NCI-H128 (cell line): ENCODE measurements around the gene FITM1.
A peak's percentile ranks its signal among the peaks of the same experiment; 100 is the strongest.

Experiments used
- DNase-seq: peaks from one replicate; lab custom pipeline; 2025; ENCODE audit not compliant: unreplicated experiment; lab: John Stamatoyannopoulos, UW

The FITM1 gene, protein sequence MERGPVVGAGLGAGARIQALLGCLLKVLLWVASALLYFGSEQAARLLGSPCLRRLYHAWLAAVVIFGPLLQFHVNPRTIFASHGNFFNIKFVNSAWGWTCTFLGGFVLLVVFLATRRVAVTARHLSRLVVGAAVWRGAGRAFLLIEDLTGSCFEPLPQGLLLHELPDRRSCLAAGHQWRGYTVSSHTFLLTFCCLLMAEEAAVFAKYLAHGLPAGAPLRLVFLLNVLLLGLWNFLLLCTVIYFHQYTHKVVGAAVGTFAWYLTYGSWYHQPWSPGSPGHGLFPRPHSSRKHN

DNA sequence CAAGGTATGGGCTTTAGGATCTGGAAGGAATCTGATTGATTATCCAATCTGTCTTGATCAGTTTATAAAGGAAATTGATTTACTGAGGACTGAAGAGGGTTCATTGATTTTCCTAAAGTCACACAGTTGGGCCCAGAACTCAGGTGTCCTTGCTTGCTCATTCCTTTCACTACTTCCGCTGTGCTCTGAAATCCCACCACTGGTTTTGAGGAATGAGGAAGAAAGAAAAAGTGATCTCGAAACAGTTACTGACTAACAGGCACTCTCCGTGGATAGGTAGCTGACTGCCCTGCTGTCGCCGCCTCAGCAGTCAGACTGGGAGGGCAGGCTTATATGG is at the start of gene FITM1:
FITM1 (plus strand) TSS at position 280 of the 337 bp plus-strand sequence. CDS start 905 bp downstream, outside the sequence.
- no peak for DNase-seq

DNA sequence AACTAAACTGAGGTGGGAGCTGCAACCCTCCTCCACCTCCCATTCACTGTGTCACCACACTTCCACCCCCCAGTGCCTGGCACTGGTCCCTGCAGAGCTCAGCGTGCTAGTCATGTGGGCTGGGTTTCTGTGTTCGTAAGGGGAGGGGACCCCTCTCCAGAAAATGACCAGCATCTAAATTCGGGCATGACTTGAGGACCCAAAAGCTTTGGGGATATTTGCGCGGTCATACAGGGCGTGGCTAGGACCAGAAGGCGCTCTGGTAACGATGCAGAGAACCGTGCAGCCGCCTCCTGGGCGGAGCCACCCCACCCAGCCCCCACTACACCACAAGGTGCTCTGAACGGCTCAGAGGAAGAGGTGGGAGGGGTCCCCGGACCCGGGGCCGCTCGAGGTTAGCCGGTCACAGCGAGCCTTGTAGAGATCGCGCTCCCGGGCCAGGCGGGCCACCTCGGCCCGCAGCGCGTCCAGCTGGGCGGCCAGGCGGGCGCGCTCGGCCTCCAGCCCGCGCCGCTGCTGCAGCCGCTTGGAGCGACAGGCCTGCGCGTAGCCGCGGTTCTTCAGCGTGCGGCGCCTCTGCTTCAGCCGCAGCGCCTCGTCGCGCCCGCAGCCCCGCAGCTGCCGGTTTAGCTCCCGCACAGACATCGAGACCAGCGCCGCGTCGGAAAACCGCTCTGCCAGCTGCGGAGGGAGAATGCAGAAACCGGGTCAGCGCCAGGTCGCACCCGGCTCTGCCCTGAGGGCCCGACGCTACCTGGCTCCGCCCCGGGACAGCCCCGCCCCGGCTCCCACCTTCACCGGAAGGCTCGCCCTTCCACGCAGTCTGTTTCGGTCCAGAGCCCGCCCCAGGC is 49.3 kb upstream of the FITM1 start:
- peak; percentile 16 for DNase-seq

DNA sequence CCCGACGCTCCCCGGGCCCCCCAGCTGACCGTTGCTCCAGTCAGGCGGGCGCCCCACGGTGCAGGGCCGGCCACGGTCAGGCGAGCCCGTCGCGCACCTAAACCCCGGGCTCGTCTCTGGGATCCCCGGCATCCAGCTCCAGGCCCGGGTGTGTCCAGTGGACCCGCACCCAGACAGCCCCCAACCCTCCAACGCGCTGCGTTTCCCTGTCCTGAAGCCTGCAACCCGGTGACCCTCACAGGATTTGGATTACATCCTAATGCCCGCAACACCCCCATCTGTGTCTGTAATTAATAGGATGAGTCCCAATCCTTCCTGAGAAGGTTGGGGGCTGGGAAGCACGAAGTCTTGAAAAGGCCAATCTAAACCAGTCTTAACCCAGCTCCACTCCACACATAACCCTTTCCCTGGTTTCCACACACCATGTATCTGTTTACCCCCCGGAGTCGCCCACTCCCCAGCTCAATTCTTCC is 48.7 kb upstream of the FITM1 start:
- no peak for DNase-seq

DNA sequence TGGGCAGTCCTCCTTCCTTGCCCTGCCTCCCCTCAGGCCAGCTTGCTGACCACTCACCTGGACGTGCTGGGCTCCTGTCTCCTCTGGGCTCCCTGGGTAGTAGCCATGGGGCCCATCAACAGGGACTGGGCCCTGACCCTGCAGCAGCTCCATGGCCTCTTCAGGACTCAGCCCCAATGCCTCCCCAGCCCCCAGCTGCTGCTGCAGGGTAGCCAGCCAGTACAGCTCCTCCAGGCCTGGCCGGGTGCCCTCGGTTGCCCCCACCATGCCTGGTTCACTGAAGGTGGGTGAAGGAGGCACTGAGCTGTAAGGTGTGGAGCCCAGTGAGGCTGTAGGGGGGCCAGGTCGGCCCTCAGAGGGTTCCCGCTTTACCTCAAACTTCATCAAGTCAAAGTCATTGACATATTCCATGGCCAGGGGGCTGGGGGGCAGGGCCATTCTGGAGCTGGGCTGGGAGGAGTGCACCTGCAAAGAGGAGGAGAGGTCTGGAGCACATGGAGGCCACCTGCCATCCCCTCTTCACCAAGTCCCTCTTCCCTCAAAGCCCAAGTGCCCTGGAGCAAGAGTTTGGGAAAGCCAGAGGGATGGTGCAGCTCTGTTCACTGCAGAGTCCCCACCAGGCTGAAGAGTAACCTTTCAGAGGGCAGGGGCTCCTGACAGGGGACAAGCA is 47.9 kb upstream of the FITM1 start:
- no peak for DNase-seq

DNA sequence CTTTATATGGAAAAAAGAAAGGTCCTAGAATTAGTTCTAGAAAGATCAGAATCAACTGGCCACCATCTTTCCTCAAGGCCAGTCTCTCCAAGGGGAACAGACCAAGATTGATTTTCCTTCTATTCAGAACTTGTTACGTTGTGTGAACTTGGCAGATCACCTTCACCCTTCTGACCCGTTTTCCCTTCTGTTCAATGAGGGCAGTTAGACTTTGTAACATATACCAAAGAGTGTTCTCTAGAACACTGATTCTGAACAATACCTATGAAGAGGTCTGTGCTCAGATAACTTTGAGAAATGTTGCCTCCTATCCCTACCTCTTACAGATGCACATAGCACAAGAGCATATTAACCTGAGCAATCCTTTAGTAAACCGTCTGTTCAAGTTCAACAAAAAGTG is 47.0 kb upstream of the FITM1 start:
- DNase-seq = no peak

DNA sequence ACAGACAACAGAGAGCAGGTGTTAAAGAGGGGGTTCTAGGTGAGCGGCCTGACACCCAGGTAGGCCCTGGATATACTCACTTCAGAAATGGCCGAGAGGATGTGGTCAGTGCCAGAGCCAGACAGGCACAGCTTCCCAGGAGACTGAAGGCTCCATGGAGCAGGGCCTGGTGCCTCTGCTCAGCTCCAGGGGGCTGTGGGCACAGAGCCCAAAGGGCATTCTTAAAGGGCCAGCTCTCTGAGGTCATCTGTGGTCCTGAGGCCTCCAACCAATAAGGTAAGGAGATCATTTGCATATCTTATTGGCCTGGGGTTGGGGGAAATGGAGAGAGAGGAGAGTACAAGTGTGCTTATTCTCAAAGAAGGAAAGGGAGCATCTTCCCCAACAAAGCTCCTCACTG is 46.0 kb upstream of the FITM1 start:
- no peak for DNase-seq

DNA sequence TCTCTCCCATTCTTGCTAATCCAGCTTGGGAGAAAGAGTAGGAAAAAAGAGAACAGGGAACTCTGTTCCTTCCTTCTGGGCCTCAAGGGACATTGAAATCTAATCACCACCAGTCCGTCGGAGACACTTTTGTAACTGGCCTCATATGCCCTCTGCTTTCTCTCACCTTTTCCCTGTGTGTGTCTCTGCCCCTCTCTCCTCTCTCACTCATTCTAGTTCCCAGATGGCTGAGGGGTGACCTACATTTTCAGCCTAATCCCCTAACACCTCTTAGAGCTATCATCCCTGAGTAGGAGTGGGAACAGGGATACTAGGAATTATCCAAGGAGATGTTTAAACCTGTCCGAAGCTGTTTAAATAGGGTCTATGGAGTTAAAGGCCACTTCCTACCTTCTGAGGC is 45.2 kb upstream of the FITM1 start:
- no peak for DNase-seq

DNA sequence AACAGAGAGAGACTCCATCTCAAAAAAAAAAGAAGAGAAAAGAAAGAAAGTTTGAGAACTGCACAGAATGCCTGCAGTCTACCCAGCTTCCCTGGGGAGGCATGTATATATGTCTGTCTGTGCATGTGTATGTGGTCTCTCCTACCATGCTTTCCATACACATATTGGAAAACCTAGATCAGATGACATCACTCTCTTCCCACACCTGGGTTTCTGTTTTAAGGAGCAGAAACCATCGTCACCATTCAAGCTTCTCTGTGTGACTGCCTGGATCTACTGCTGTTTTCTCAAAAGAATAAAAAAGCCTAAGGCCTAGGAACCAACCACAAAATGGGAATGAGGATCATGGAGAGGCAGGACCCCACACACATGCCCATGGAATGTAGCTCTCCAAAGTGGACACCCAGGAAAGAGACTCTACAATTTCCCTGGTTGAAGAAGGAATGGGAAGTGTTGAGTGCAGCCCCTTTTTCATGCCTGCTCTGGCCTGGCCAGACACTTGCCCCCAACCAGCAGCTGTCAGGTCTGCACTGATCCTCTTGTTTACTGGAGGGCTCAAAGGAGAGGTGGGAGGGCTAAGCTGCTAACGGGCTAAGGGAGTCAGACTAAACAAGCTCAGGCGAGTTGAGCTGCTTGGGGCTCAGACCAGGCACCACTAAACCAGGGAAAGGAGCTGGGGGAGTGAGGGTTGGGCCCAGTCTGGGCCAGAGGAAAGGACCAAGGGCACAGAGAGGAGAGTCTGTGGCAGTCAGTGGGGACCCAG is 44.1 kb upstream of the FITM1 start:
- DNase-seq = no peak

DNA sequence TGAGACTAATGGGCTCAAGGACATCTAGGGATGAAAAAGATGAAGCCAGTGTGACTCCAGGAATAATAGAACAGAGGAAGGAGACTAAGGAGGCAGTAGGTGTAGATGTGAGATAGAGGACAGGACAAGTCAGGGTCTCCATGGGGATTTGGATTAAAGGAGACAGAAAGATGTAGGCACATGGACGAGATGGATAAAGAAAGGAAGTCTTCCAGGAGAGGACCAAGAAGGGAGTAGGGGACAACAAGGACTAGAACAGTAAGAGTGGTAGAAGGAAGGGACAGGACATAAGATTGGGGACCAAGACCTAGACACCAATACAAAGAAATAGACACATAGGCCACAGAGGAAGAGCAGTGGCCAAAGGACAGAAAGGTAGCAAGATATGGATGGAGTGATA is 43.5 kb upstream of the FITM1 start:
- no peak for DNase-seq

DNA sequence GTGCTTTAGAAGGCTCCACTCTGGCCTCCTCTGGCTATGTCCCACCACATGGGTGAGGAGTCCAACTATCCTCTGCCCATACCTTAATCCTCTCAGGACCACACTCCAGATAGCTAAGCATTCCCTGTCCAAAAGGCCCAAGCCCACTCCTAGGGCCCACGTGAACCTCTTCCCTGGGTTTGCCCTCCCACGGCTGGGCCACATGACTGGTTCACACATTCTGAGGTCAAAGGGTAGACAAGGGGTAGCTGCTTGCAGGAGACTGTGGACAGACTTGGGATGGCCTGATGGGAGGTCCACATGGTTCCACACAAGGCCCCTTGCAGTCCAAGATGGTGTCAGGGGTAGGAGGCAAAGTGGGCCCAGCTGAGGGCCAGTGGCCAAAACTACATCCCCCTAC is 42.4 kb upstream of the FITM1 start:
- DNase-seq = no peak

DNA sequence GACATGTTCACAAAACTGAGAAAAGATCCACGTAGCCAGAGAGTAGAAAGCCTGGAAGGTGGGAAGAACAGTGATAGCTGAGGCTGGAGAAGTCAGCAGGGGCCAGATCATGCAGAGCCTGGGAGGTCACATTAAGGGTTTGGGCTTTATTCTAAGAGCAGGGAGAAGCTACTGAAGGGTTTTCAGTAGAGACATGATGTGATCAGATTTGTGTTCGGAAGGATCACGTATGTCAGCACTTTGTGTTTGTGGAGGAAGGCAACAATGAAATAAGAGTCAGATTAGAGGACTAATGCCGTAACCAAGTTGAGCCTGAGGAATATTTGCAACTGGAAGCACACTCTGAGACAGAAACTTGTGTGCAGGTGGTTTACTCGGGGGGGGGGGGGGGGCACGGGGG is 40.6 kb upstream of the FITM1 start:
- no peak for DNase-seq

DNA sequence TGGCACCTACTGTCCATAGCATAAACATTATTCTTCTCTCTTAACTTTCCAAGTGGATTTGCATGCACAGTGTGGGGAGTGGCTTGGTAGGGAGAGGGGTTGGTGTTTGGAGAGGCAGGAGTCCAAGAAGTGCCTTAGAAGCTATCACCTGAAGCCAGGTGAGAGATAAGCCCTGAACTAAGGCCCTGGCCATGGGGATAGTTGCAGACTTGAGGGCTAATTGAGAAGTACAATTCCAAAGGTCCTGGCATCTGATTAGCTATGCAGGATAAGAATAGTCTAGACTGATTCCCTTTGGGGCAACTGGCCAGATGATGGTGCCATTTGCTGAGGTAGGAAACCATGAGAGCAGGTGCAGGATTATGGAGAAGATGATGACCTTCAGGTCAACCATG is 38.4 kb upstream of the FITM1 start:
- no peak for DNase-seq

DNA sequence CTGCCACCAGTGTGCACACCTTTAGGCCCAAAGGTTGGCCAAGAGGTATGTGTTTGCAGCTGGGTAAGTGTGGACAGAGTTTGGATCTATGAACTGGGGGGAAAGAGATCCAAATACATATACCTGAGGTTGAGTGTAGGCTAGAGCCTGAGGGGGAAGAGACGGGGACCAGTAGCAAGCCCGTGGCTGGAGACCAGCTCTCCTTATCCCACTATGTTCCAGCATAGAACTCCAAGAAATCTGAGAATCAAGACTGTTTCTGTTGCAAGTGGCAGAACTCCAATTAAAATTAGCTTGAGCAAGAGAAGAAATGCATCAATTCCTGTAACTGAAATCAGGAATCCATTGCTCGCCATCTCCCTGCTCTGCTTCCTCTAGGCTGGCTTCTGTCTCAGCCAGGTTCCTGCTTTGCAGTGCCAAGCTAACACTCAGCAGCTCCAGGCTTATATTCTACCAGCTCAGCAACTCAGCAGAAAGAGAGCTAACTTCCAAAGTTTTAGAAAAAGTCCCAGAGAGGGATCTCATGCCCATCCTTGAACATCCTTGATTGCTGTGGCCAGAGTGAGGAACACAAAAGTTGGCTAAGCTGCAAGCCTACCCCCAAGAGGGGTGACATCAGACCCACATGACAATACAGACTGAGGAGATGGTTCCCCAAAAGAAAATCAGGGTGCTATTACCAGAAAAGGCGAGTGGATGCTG is 37.8 kb upstream of the FITM1 start:
- DNase-seq = no peak

DNA sequence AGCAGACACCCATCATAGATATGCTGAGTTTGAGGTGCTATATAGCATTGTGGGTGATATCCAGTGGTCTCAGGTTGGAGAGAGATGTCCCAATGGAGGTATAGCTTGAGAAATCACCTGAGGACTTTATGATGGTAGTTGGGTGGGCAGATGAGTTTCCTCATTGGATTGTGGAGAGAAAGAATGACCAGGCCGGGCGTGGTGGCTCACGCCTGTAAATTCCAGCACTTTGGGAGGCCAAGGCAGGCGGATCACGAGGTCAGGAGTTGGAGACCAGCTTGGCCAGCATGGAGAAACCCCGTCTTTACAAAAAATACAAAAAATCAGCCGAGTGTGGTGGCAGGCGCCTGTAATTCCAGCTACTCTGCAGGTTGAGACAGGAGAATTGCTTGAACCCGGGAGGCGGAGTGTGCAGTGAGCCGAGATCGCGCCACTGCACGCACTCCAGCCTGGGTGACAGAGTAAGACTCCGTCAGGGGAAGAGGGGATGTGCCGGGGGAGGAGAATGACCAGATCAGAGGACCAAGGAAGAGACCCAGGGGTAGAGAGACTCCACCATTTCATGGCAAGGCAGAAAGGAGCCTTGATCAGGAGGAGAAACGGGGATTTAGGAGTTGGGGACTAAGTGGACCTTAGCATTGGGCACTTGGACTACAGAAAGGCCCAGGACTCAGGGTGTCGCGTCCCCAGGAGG is 37.1 kb upstream of the FITM1 start:
- DNase-seq = no peak

DNA sequence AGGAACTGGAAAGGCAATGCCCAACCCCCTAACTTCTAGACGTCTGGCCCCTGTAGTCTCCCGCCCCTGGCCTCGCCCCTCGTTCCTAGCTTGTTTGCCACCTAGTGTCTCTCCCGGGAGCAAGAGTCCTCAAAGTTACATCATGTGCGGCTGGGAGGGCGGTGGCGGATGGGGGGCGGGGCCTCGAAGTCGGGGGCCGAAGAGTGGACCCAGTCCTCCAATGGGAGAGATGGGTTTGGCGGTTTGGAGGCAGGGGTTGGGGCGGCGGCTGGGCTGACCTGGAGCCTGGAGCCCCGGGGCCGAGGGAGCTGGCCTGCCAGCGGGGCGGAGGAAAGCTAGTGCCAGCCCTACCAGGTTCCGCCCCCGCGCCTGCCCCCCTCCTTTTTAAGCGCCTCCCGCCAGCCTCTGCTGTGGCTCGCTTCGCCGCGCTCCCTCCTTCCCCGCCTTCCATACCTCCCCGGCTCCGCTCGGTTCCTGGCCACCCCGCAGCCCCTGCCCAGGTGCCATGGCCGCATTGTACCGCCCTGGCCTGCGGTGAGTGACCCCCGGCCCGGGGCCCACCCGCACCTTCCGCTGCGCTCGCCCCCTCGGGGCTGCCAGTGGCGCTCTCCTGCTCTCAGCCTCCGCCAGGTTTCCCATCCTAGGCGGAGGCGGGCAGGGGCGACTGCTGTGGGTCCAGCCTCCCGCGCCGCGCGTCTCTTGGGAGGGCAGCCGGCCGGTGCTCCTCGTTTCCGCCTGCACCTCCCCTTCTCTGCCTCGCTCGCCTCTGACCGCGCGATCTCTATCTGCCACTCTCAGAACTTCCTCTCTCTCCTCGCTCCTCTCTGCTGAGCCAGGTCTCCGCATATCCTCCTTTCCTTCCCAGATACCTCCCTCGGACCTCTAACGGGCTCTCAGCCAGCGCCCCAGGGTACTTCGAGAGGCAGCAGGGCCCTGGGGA is 36.3 kb upstream of the FITM1 start, which contains the start of gene PCK2:
PCK2 (plus strand) TSS at position 411 of the 940 bp plus-strand sequence; CDS start at position 506, 95 bp downstream.
- DNase-seq = peak; percentile 75

DNA sequence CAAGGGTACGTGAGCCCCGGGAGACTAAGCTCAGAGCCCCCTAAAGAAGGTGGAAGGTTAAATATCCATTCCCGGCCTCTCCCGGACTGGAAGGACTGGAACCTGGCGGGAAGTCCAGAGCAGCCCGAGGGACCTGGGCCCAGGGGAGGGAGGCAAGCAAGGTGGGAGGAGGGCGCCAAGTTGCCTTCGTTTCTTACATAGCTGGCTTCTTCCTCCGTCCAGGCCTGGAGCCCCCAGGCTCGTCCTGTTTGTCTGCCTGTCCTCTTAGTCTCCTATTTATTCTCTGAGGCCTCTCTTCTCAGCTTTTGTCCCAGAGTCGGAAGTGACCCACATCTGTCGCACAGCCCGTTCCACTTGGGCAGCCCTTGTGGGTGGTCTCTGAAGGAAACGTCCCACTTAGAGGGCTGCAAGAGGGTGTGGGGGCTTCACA is 35.6 kb upstream of the FITM1 start:
- DNase-seq = no peak

DNA sequence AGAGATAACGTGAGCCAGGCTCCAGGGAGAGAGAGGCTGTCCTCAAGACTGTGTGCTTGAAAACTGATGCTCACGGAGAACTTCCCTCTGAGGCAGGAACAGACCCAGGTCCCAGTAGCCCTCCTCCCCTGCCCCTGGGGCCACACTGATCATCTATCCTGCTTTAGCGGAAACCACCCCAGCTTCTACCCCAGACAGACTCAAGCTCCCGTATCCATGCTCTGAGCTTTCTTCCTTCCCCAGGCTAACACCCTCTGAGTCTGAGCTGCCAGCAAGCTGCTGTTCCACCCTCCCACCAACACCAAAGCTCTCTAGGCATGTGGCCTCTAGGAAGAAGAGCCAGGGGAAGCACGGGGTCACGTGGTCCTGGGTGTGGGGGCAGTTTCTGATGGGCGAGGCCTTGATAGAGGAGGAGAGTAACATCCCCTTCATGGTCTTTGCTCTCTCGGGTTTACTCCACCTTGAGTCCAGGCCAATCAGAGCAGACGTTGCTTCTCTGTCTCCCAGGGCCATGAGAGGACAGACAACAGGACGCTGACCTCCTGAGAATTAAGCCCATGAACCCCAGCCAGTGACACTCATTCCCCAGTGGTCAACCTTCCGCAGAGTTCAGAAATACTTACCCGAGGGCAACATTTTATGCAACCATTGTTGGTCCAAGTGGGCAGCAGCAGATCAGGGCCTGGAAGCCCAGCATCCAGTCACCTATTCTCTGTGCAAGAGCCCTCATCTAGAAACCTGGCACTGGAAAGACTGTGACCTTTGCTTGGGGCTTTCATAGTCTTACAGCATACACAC is 35.0 kb upstream of the FITM1 start:
- no peak for DNase-seq
